DMS153 treated with DMSO at 0.1 percent for 48 hours (cell line): ENCODE data around the gene TGFBR2.

Experiments used
- DNase-seq: peaks from one replicate; lab custom pipeline; 2025; ENCODE audit not compliant: unreplicated experiment; lab: John Stamatoyannopoulos, UW

TGFBR2 gene

DNA sequence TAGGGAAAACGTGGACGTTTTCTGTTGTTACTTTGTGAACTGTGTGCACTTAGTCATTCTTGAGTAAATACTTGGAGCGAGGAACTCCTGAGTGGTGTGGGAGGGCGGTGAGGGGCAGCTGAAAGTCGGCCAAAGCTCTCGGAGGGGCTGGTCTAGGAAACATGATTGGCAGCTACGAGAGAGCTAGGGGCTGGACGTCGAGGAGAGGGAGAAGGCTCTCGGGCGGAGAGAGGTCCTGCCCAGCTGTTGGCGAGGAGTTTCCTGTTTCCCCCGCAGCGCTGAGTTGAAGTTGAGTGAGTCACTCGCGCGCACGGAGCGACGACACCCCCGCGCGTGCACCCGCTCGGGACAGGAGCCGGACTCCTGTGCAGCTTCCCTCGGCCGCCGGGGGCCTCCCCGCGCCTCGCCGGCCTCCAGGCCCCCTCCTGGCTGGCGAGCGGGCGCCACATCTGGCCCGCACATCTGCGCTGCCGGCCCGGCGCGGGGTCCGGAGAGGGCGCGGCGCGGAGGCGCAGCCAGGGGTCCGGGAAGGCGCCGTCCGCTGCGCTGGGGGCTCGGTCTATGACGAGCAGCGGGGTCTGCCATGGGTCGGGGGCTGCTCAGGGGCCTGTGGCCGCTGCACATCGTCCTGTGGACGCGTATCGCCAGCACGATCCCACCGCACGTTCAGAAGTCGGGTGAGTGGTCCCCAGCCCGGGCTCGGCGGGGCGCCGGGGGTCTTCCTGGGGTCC is at the start of gene TGFBR2:
TGFBR2 (plus strand) TSS at position 301 of the 731 bp plus-strand sequence; CDS start at position 584, 283 bp downstream.
- DNase-seq = peak; percentile 2

DNA sequence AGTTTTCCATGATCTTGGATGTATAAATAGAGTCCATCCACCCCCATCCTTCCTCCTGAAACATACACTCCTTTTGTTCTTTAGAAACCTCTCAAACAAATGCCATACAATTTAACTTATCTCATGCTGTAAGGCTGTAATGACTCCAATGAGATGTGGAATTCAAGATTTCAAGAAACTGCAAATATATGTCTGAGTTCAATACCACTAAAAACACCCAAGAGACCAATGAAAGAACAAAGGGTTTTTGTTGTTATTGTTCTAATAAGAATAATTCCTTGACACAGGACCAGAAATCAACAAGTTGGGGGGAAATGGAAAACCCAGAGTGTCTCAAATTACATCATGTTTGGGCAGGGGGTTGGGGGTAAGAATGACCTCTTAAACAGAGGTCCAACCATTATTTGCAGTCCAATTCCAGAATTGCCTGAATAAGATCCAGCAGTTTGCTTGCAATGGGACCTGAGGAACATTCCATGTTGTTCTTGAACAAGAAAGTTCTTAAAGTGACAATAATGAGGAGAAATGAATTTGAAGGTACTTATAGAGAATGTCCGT is 48.6 kb upstream of the TGFBR2 start:
- DNase-seq = no peak

DNA sequence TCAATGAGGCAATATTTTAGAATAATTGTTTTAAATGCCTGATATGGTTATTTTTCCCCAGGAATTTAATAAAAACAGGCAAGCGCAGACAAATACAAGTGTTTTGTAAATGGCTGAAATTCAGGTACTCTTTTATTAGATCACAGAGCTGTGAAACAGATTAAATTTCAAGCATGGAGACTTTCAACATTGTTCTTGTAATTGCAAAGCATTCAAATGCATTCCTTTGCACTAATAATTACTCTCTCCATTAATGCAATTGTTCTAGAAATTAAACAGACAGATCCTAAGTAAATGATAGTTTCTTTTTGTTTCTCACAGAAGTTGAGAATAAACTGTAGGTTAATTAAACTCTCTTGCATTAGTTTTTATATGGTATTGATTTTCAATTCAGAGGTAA is 42.4 kb upstream of the TGFBR2 start:
- no peak for DNase-seq

DNA sequence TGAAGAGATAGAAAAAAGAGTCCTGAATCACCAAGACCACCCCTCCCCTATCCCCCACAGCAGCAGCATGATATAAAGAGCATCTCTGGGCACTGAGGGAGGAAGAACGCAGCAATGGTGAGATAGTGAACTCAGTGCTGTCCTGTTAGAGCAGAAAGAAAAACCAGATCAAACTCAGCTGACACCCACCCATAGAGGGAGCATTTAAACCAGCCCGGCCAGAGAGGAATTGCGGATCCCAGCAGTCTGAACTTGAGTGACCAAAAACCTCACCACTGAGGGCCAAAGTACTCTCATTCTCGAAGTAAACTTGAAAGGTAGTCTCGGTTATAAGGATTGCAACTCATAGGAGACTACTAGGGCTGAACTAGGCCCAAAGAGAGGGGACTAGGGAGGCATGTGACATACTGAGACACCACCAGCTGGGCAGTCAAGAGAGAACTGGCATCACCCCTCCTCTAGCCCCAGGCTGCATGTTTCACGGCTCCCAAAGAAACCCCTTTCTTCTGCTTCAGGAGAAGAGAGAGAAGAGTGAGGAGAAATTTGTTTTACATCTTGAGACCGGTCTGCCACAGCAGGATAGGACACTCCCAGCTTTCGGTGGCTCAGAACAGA is 39.2 kb upstream of the TGFBR2 start:
- DNase-seq = no peak

DNA sequence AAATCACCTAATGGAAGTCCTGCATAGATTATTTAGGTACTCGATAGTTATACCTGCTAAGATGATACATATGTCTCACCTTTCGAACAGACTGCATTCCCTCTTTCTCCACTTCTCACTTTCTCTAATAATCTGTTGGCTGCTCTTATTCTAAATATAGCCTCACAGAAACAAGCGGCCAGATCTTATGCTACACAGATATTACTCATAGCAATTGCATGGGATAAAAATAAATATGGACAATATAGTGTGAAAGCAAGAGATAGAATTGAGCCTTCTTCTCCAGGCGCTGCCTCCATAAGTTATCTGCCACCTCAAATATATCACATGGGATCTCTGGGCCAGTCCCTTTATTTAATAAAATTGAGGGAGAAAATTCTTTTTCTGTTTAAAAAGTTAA is 29.5 kb upstream of the TGFBR2 start:
- DNase-seq = no peak

DNA sequence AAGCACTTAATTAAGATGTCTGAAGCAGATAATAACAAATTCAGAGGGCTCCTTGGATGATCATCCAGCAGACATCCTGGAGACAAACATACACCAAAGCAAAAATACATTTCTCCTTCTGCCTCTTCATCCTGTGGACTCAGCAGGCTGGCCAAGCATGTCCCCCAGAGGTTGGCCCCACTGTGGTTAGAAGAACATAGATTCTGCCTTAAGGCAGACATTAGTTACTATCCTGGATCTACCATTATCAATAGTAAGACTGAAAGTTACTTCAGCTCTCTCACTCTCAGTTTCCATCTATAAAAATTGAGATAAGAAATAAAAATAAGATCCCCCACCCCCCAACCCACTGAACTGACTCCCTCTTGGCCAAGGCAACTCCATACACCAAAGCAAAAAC is 28.6 kb upstream of the TGFBR2 start:
- DNase-seq = no peak

DNA sequence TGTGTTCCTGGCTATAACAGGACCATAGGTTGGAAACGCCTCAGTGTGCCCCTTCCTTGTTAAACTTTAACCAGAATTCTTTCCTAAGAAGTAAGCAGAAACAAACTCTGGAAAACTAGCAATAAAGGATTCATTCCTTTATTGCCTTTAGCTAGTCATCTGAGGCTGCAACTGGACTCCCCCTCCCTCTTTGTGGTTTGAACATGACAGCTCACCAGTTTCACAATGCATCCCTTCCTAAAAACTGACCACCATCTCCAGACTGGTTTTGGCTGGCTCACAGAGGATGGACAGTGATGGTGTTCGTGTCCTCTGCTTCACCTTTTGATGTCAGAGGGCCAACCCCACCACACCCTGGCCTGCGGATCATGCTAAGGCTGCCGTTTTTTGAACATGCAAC is 27.9 kb upstream of the TGFBR2 start:
- DNase-seq = no peak

DNA sequence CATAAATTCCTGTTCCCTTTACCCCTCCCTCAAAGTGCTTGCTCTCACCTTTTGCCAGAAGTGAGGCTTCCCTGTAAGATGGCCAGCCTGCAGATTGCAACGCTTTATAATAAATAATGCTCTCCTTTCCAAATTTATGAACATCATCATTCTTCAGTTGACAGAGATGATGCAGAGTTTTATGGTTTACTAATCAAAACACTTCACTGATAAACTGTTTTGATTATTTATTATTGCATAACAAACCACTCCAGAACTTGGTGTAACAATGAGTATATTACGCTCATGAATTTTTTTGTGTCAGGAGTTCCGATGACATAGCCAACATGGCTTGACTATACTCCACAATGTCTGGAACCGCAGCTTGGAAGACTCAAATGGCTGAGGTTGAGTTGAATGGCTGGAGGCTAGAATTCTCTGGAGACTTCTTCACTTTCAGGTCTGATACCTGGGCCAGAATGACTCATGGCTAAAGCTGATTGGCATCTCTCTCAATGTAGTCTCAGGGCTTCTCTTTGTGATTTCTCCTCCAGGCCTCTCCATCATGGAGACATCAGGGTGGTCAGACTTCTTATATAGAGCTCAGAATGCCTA is 27.3 kb upstream of the TGFBR2 start:
- no peak for DNase-seq

DNA sequence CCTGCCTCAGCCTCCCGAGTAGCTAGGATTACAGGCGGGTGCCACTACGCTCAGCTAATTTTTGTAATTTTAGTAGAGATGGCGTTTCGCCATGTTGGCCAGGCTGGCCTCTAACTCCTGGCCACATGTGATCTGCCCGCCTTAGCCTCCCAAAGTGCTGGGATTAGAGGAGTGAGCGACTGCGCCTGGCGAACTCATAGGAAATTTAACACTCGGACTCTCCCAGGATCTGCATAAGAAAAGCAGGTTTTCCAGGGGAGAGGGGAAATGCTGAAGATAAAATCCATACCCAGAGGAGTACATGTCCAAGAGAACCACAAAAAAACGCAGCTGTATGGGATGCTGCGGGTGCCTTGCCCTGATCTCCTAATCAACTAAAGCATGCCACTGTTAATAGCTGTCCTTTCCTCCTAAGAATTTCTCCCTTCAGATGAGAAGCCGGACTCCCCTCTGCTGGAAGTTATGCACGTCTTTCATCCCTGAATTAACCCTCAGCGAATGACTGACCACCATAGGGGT is 25.3 kb upstream of the TGFBR2 start:
- DNase-seq = no peak

DNA sequence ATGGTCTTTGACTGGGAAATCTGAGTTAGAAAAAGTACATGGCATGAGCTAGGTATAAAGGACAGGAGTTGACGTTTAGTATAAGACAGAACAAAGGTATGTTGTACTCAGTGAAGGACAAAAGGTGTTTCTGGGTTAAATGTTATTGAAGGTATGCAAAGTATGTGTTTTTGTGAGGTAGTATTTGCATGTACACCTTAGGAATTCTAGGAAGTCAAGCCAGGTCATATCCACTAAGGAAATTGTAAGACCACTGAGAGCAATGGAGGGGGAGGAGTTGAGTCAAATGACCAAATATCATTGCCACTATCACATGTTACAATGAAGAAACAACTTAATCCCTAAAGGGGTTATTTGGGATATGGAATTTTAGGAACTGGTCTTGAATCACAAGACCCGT is 24.4 kb upstream of the TGFBR2 start:
- no peak for DNase-seq

DNA sequence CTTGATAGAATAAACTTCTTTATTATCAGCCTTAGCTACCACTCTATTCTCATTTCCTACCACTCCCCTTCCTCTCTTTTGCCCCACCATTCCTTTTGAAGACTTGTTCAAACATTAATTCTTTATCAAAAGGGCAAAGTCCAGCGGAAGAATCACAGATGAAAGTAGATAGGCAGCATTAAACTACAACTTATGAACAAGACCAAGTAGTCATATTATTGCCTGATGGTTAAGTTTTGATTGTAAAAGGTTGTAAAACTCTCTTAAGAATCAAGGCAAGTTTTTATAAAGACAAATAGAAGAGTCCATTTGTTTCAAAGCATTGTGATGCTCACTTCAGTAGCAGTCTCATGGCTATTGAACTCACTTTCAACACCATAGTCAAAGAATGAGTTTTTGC is 22.4 kb upstream of the TGFBR2 start:
- no peak for DNase-seq

DNA sequence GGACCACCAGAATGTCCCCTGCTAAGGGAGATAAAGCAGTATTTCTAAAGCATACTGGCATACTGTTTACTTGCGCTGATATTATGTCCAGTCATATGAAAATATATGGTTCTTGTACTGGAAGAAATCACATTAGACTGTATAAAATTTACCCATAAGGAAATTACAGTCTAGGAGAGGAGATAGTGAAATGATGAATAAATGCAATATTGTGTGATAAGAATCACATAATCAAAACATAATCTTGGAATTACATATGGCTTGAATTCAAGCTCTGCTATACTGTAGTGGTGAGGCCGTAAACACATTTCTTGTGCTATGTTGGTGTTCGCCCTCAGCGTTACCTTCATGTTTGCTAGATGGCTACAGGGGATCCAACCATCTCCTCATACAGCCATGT is 20.7 kb upstream of the TGFBR2 start:
- DNase-seq = no peak

DNA sequence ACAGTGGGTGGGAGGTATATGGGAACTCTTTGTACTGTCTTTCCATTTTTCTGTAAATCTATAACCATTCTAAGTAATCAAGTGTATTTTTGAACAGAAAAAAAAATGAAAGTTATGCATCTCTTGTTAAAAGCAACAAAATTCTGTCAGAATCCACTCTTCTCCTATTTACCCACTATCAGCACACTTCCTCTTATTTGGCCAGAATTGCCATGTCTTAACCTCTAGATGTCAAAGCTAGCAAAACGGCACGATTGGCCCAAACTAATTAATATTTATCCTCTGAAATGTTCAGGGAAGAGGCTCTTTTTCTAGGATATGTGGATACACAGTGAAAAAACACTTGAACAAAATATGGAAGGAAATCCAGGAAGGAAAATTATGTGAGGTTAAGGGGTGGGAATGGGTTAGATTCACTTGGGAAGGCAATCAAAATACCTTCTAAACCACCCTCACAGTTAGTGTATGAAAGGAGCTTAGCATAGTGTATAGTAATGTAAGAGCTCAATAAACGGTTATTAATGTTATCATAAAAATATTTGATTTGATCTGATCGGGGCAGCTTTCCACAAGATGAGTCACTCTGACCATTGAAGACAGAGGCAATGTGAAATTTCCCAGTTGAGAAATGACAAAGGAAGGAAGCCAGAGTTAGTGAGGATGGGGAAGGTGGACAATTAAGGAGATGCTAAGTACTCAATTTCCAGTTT is 20.1 kb upstream of the TGFBR2 start:
- DNase-seq = no peak

DNA sequence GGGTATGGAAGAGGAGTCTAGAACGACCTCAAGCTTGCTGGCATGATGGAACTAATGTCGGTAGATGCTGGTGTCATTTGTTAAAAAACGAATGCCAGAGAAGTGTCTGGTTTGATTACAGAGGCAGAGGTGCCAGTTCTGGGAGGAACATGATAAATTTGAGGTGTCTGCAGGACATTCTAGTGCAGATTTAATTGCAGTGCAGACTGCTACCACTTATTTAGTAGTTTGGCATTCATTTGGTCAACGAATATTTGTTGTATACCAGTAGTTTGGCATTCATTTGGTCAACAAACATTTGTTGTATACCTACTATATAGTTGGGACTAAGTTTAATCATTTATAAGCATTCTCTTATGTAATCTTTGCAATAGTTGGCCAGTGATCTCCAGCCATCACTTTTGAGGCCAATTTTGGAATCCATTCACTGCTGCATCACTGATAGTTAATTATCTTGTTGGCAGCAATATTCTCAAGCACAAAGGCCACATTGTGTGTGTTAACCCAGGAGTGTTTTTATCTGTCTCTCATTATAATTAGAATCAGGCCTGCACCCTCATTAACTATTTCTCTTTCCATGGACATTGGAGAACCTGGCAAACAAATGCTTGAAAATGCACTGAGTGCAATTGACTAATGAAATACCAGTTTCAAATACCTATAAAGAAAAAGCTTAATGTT is 19.5 kb upstream of the TGFBR2 start:
- DNase-seq = no peak

DNA sequence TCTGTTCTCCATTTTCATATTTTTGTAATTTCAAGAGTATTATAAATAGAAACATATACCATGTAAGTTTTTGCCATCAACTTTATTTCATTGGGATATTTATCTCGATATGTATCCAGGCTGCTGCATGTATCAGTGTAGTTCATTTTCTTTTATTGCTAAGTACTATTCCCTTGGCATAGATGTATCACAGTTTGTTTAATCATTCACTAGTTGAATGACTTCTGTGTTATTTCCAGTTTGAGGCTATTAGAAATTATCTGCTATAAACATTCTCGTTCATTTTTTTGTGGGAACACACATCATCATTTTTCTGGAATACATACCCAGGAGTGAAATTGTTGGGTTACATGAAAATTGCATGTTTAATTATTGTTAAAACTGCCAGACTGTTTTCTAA is 18.5 kb upstream of the TGFBR2 start:
- no peak for DNase-seq

DNA sequence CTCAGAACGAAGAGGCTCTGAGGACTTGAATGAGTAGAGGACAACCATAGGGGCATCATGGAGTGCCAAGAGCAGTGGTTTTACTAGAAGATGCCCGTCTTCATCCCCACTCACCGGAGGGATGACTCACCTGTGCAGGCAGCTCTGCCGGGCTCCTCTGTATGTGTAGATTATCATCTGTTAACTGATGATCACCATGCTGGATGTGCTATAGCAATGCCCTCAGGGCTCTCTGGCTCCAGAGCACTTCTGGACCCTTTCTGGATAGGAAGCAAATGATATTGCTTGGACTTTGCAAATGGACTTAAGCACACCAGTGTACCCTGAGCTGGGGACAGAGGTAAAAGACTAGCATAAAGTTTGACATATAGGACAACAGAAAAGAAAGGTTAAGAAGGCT is 10.2 kb upstream of the TGFBR2 start:
- DNase-seq = no peak

DNA sequence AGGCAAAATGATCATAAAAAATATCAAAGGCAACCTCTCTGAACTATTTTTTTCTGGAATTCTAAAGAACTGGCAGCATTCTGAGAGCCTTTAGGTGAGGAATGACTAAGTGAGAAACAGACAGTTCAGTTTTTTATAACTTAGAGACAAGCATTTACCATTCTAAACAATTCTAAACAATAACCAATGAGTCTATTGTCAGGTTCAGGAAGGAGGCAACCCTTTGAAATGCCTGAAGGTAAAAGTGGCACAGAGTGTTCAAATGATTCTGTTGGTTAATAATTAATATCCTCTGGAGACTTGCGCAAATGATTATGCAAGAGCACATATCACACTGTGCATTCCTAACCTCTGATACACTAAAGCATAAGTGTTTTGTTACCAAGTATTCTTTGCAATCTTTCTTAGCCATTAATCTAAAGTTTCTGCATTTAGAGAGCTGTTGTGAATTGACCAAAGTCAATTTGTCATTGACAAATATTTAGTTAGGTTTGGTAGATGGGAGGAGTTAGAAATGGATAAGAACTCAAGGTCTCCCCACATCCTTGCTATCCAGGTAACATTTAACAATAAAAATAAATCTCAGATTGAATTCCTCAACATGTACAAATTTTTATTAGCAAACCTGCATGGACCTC is 9.2 kb upstream of the TGFBR2 start:
- no peak for DNase-seq

DNA sequence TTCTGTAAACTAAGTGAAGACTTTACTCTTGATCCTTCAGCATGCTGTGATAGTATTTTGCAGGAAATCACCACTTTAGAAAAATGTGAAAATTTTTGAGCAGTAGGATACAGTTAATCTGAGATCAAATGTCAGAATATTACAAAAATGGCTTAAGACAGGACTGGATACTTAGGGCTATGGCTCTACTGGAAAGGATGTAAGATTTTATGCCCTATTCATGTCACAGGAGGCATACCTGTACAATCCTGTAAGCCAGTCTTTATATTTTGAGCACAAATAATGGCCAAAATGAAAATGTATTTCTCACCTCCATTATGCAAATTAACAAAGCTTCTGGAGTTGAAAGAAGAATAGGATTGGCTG is 8.6 kb upstream of the TGFBR2 start:
- no peak for DNase-seq

DNA sequence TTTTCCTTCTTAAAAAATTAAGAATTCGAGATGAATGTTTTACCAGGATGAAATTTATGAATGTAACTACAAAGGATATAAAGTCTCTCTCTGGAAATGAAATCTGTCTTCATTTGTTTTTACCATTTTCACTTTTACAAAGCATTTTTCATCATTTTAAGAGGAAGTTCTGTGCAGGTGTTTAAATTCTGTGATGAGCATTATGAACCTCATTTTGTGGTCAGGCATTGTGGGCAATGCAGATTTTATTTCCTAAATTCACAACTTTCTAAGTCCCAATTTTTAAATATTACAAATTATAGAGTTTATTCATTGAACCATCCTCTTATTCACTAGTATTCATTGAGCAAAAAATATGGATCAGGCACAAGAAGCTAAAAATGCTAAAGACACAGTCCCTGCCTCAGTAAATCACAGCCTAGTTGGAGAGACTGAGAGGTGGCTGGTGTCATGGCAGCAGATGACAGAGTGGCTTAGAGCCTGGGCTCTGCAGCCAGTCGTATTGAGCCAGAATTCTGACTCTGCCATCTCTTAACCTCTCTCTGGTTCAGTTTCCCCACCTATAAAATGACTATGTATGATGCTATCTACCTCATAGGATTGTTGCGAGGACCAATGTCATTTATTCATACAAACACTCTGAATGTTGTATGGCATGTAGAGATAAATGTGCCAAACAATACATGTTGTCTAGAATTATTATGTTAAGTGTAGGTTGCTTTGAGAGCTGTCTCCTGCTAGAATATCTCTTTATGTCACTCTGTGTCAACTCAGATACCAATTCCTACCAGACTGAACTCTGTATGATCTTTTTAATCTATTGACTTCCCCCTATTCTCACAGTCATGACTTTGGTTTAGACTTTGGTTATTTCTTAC is 7.5 kb upstream of the TGFBR2 start:
- no peak for DNase-seq
